ENCODE data around the gene SYNJ2.

SYNJ2 gene

GRCh38 chr6:158040051-158040803, 58.6 kb downstream of the SYNJ2 start:
- Histone ChIP-seq H4K20me1 (ENCODE audit: insufficient read depth, low read length) (no peaks in the 10 kb centered on the region), H3F3A (ENCODE audit: insufficient read depth, low read length) (no peaks in the 10 kb centered on the region), H3K4me3 (ENCODE audit: low read length) (no peak overlapping the region), H2AFZ (ENCODE audit: low read length) (no peak overlapping the region), H3K4me1 (ENCODE audit: low read length) (no peaks in the 10 kb centered on the region), H3K4me2 (ENCODE audit: low read depth, low read length) (no peak overlapping the region), H3K27ac (ENCODE audit: low read length) (no peak overlapping the region), H3K9ac (ENCODE audit: low read length) (no peak overlapping the region), H3K36me3 (replicated peaks; ENCODE audit: insufficient read depth, low read length) (no peaks in the 10 kb centered on the region), H3K9me2 (replicated peaks; ENCODE audit: insufficient read depth, low read length) (no peaks in the 10 kb centered on the region), H3K9me3 (replicated peaks; ENCODE audit: insufficient read depth, low read length) (no peaks in the 10 kb centered on the region), H3K79me2 (ENCODE audit: low read length) (no peaks in the 10 kb centered on the region), H3K27me3 (replicated peaks; ENCODE audit: insufficient read depth, low read length) (no peaks in the 10 kb centered on the region)
- TF ChIP-seq CTCF (IDR thresholded peaks at IDR 0.05; ENCODE audit: low read length) (no peak), EZH2 (optimal IDR thresholded peaks at IDR 0.05; ENCODE audit: low read depth, low read length) (no peak), EZH2phosphoT487 (IDR thresholded peaks at IDR 0.05; ENCODE audit: low read length) (no peak)
- no peak for DNase-seq

- no peaks in the 10 kb centered on the region for H3K4me1 ChIP-seq (ENCODE audit: low read length)
- DNase-seq, result no peak
- H3K79me2 ChIP-seq (ENCODE audit: low read length), result no peaks in the 10 kb centered on the region
- H3K27me3 ChIP-seq (replicated peaks; ENCODE audit: insufficient read depth, low read length), result no peaks in the 10 kb centered on the region
- no peaks in the 10 kb centered on the region for H4K20me1 ChIP-seq (ENCODE audit: insufficient read depth, low read length)
- no peak for TF ChIP-seq EZH2 (optimal IDR thresholded peaks at IDR 0.05; ENCODE audit: low read depth, low read length)
- no peak for TF ChIP-seq CTCF (IDR thresholded peaks at IDR 0.05; ENCODE audit: low read length)
- TF ChIP-seq EZH2phosphoT487 (IDR thresholded peaks at IDR 0.05; ENCODE audit: low read length), result no peak
- H3K36me3 ChIP-seq (replicated peaks; ENCODE audit: insufficient read depth, low read length), result no peaks in the 10 kb centered on the region
- no peak overlapping the region for H3K9ac ChIP-seq (ENCODE audit: low read length)
- no peaks in the 10 kb centered on the region for H3F3A ChIP-seq (ENCODE audit: insufficient read depth, low read length)
- no peak overlapping the region for H2AFZ ChIP-seq (ENCODE audit: low read length)
- no peaks in the 10 kb centered on the region for H3K9me3 ChIP-seq (replicated peaks; ENCODE audit: insufficient read depth, low read length)
- H3K4me2 ChIP-seq (ENCODE audit: low read depth, low read length), result no peak overlapping the region
- H3K4me3 ChIP-seq (ENCODE audit: low read length), result no peak overlapping the region
- no peaks in the 10 kb centered on the region for H3K9me2 ChIP-seq (replicated peaks; ENCODE audit: insufficient read depth, low read length)
- H3K27ac ChIP-seq (ENCODE audit: low read length), result no peak overlapping the region
Measured at GRCh38 chr6:158040804-158041347, 59.2 kb downstream of the SYNJ2 start.

- Histone ChIP-seq H2AFZ (ENCODE audit: low read length) (no peak overlapping the region), H4K20me1 (ENCODE audit: insufficient read depth, low read length) (no peaks in the 10 kb centered on the region), H3K27ac (ENCODE audit: low read length) (no peak overlapping the region), H3K9ac (ENCODE audit: low read length) (no peak overlapping the region), H3F3A (ENCODE audit: insufficient read depth, low read length) (no peaks in the 10 kb centered on the region), H3K27me3 (replicated peaks; ENCODE audit: insufficient read depth, low read length) (no peaks in the 10 kb centered on the region), H3K36me3 (replicated peaks; ENCODE audit: insufficient read depth, low read length) (no peaks in the 10 kb centered on the region), H3K79me2 (ENCODE audit: low read length) (no peaks in the 10 kb centered on the region), H3K4me2 (ENCODE audit: low read depth, low read length) (no peak overlapping the region), H3K4me3 (ENCODE audit: low read length) (no peak overlapping the region), H3K9me3 (replicated peaks; ENCODE audit: insufficient read depth, low read length) (no peaks in the 10 kb centered on the region), H3K4me1 (ENCODE audit: low read length) (no peaks in the 10 kb centered on the region), H3K9me2 (replicated peaks; ENCODE audit: insufficient read depth, low read length) (no peaks in the 10 kb centered on the region)
- no peak for TF ChIP-seq EZH2phosphoT487 (IDR thresholded peaks at IDR 0.05; ENCODE audit: low read length)
- TF ChIP-seq CTCF (IDR thresholded peaks at IDR 0.05; ENCODE audit: low read length), result no peak
- no peak for TF ChIP-seq EZH2 (optimal IDR thresholded peaks at IDR 0.05; ENCODE audit: low read depth, low read length)
- DNase-seq, result no peak
Measured at GRCh38 chr6:158041370-158041769, 59.7 kb downstream of the SYNJ2 start.

Data from MM.1S (cell line).